OCI-LY7 (cell line): ENCODE data around the gene NCAPD2. TPM values are rescaled to one million over a fixed set of nuclear protein-coding genes. Genes with fewer than 3 reads are reported as not detected.
"Not testable (repeated sequence)": the region's sequence is repeated elsewhere in the genome, so short reads cannot be mapped to it uniquely, and the experiment has no call there.

Experiments used
- BruUV-seq: library from RNA; stranded (reverse); fragments of 400-500 nt; replicated peaks from 2 replicates; lab custom pipeline; 2021; lab: Mats Ljungman, UMichigan
- CTCF ChIA-PET: fragments of 300-600 bp; sonication (Branson Sonifier 250); formaldehyde crosslinking; loops from one replicate; lab custom pipeline; 2022; ENCODE audit warnings: antibody characterized with exemption; ENCODE audit not compliant: unreplicated experiment; lab: Charles Lee
- POLR2A ChIA-PET: fragments of 300-600 bp; sonication (Branson Sonifier 250); formaldehyde crosslinking; loops from one replicate; lab custom pipeline; 2022; ENCODE audit warnings: antibody characterized with exemption; lab: Charles Lee
- DNase-seq: peaks from one replicate; pipeline ENCODE4 v3.0.0-alpha.2; 2015; ENCODE audit warnings: low spot score
- H2AFZ ChIP-seq: fragments of 200-600 bp; sonication (generic), shearing (Covaris generic); 2 replicates; pipeline ENCODE4 v1.6.1; 2014; ENCODE audit warnings: mild to moderate bottlenecking, antibody characterized with exemption, low read length, moderate library complexity
- H3K27ac ChIP-seq: fragments of 200-600 bp; sonication (generic); 2 replicates; pipeline ENCODE4 v1.5.1; 2014; ENCODE audit warnings: mixed run types, low read depth, mild to moderate bottlenecking, moderate library complexity, low read length, inconsistent platforms; ENCODE audit not compliant: poor library complexity, severe bottlenecking
- H3K36me3 ChIP-seq: fragments of 200-600 bp; sonication (generic); 2 replicates; pipeline ENCODE4 v1.6.1; 2014; ENCODE audit warnings: mild to moderate bottlenecking, antibody characterized with exemption, low read length, moderate library complexity, mixed read lengths; ENCODE audit not compliant: insufficient read depth
- H3K4me1 ChIP-seq: fragments of 200-600 bp; sonication (generic); 2 replicates; pipeline ENCODE4 v1.5.1; 2014; ENCODE audit warnings: mild to moderate bottlenecking, low read length; ENCODE audit not compliant: insufficient read depth, poor library complexity, severe bottlenecking
- H3K4me2 ChIP-seq: fragments of 200-600 bp; sonication (generic); 2 replicates; pipeline ENCODE4 v1.6.1; 2014; ENCODE audit warnings: mild to moderate bottlenecking, low read length
- H3K4me3 ChIP-seq: fragments of 200-600 bp; sonication (generic); 2 replicates; pipeline ENCODE4 v1.5.1; 2014; ENCODE audit warnings: mild to moderate bottlenecking, low read depth, low read length; ENCODE audit not compliant: poor library complexity, severe bottlenecking
- H3K79me2 ChIP-seq: fragments of 200-600 bp; sonication (generic); 2 replicates; pipeline ENCODE4 v1.6.1; 2016; ENCODE audit warnings: low read depth, mild to moderate bottlenecking, low read length, moderate library complexity, mixed read lengths; ENCODE audit not compliant: insufficient read depth
- H3K9me2 ChIP-seq: fragments of 200-600 bp; sonication (generic); 2 replicates; pipeline ENCODE4 v1.6.1; 2016; ENCODE audit warnings: mild to moderate bottlenecking, low read length, mixed read lengths; ENCODE audit not compliant: insufficient read depth
- H3K9me3 ChIP-seq: fragments of 200-600 bp; sonication (generic); 2 replicates; pipeline ENCODE4 v1.6.1; 2014; ENCODE audit warnings: mild to moderate bottlenecking, mixed run types, low read length, mixed read lengths
- H4K20me1 ChIP-seq: fragments of 200-600 bp; sonication (generic); 2 replicates; pipeline ENCODE4 v1.6.1; 2014; ENCODE audit warnings: mild to moderate bottlenecking, antibody characterized with exemption, low read length, moderate library complexity, mixed read lengths; ENCODE audit not compliant: insufficient read depth
- CTCF ChIP-seq: fragments of 200-600 bp; sonication (generic); conservative IDR thresholded peaks from 2 replicates; pipeline ENCODE4 v1.5.1; 2014; ENCODE audit warnings: mild to moderate bottlenecking, antibody characterized with exemption, low read length, moderate library complexity, mixed read lengths
- EZH2phosphoT487 ChIP-seq: fragments of 200-600 bp; sonication (generic); IDR thresholded peaks from 2 replicates; pipeline ENCODE4 v1.6.1; 2018; ENCODE audit warnings: low read depth, borderline replicate concordance, mild to moderate bottlenecking, mixed run types, antibody characterized with exemption, low read length, moderate library complexity, mixed read lengths
- intact Hi-C: fragments of 100-400 bp; cut with micrococcal nuclease; formaldehyde crosslinking; loops from one replicate; pipeline ENCODE4 v1.10.0; 2022; ENCODE audit not compliant: unreplicated experiment
- total RNA-seq, 2 experiments: library from RNA; depleted of rRNA in 1 of 2; stranded (reverse); fragments of >200 nt in 1 of 2; shearing (Covaris generic) in 1 of 2; gene quantifications; 2 replicates each; pipeline ENCODE4 v1.2.3, GENCODE V29; 2014 to 2022

NCAPD2 gene
- total RNA-seq, 2 experiments from 2014 or later: 157 to 225 TPM

GRCh38 chr12:6466184-6466573 lies 27.7 kb upstream of the NCAPD2 start:
- H3K79me2 ChIP-seq: peaks cover 25% of the 10 kb centered on the region
- ChIA-PET CTCF (interaction anchor here (1.3 to 1.9 kb wide), 2 partner anchors 42 to 131 kb away, joined by 4 to 34 read pairs; no protein-coding TSS in a partner anchor), POLR2A (interaction anchor here (1.0 to 2.2 kb wide), 8 partner anchors 15 to 88 kb away, joined by 3 to 19 read pairs (median 6); partner anchors contain the start of genes CD27 and TAPBPL)
- TF ChIP-seq EZH2phosphoT487 (no peak), CTCF (no peak)
- H3K9me3 ChIP-seq: 0 out of 2 replicates have a peak, but pooled peaks cover 5% of the 10 kb centered on the region
- peak overlapping the region; percentile 18 for H3K27ac ChIP-seq
- no peak overlapping the region for H3K4me2 ChIP-seq
- H3K36me3 ChIP-seq: peaks cover 78% of the 10 kb centered on the region
- H3K4me3 ChIP-seq: no peak overlapping the region
- no TSS peak for BruUV-seq
- H3K9me2 ChIP-seq: no peaks in the 10 kb centered on the region
- no peak for DNase-seq
- intact Hi-C loops: loop anchor here (5.0 kb wide), 1 partner anchor 129 kb away; no protein-coding TSS in a partner anchor
- peaks cover 16% of the 10 kb centered on the region; the same call in 1 of the 2 replicates for H4K20me1 ChIP-seq
- H2AFZ ChIP-seq: no peak overlapping the region
- H3K4me1 ChIP-seq: peaks cover 63% of the 10 kb centered on the region

DNA sequence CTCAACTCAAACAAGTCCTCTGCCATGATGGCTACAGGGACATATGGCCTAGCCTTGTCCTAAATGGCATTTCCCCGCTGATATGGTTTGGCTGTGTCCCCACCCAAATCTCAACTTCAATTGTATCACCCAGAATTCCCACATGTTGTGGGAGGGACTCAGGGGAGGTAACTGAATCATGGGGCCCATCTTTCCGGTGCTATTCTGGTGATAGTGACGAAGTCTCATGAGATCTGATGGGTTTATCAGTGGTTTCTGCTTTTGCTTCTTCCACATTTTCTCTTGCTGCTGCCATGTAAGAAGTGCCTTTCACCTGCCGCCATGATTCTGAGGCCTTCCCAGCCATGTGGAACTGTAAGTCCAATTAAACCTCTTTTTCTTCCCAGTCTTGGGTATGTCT lies 27.2 kb upstream of the NCAPD2 start:
- CTCF ChIA-PET, H3K4me2 ChIP-seq, DNase-seq, H2AFZ ChIP-seq, H3K4me3 ChIP-seq, H3K27ac ChIP-seq, H3K9me2 ChIP-seq, BruUV-seq, H3K9me3 ChIP-seq: not testable (repeated sequence)
- intact Hi-C loops: loop anchor here (5.0 kb wide), 1 partner anchor 129 kb away; no protein-coding TSS in a partner anchor
- Histone ChIP-seq H3K79me2 (peaks cover 25% of the 10 kb centered on the region), H3K36me3 (peaks cover 73% of the 10 kb centered on the region), H4K20me1 (peaks cover 16% of the 10 kb centered on the region; the same call in 1 of the 2 replicates), H3K4me1 (peaks cover 61% of the 10 kb centered on the region)
- POLR2A ChIA-PET: interaction anchor here (2.2 kb wide), 1 partner anchor 23 kb away, joined by 10 read pairs; the partner anchor contains the start of gene CD27

- Histone ChIP-seq H3K4me2 (peak overlapping the region; percentile 98), H3K4me3 (peak overlapping the region; percentile 86), H3K4me1 (peaks cover 51% of the 10 kb centered on the region), H3K79me2 (peaks cover 25% of the 10 kb centered on the region), H4K20me1 (peaks cover 16% of the 10 kb centered on the region; the same call in 1 of the 2 replicates), H3K36me3 (peaks cover 66% of the 10 kb centered on the region)
- CTCF ChIA-PET, BruUV-seq, H2AFZ ChIP-seq, H3K9me3 ChIP-seq, H3K27ac ChIP-seq, DNase-seq, H3K9me2 ChIP-seq: not testable (repeated sequence)
- intact Hi-C loops: loop anchor here (5.0 kb wide), 1 partner anchor 130 kb away; no protein-coding TSS in a partner anchor
- POLR2A ChIA-PET: interaction anchor here (3.8 kb wide), 1 partner anchor 41 kb away, joined by 27 read pairs; no protein-coding TSS in a partner anchor
Measured at GRCh38 chr12:6467571-6468282, 26.2 kb upstream of the NCAPD2 start.
